Spleen (tissue), 11 donors: Measurements from ENCODE around the gene P3H2. TPM values are rescaled to one million over a fixed set of nuclear protein-coding genes. Genes with fewer than 3 reads are reported as not detected.

Experiments
- DNase-seq: peaks from one replicate; pipeline ENCODE4 v3.0.0-alpha.2; 2020
- H3K27ac ChIP-seq, 8 donors: fragments of 200-600 bp; sonication (generic) in 7 of 8; 1 replicate in 4 of 8; 2 replicates in 4 of 8; pipeline versions ENCODE4 v1.5.0 to v1.8.0; 2016 to 2021; ENCODE audit warnings: inconsistent platforms in 4 of 8, mild to moderate bottlenecking in 4 of 8, moderate library complexity in 1 of 8
- H3K27me3 ChIP-seq, 7 donors: fragments of 200-600 bp; sonication (generic) in 6 of 7; replicated peaks in 1 of 7; 1 replicate in 4 of 7; 2 replicates in 3 of 7; pipeline versions ENCODE4 v1.5.0 to v1.8.0; 2016 to 2021; ENCODE audit warnings: inconsistent platforms in 3 of 7, mild to moderate bottlenecking in 1 of 7
- H3K36me3 ChIP-seq, 6 donors: fragments of 200-600 bp; sonication (generic) in 5 of 6; 1 replicate in 4 of 6; 2 replicates in 2 of 6; pipeline versions ENCODE4 v1.5.0 to v1.8.0; 2016 to 2021; ENCODE audit warnings: inconsistent platforms in 2 of 6
- H3K4me1 ChIP-seq, 6 donors: fragments of 200-600 bp; sonication (generic) in 5 of 6; 1 replicate in 3 of 6; 2 replicates in 3 of 6; pipeline versions ENCODE4 v1.5.0 to v1.8.0; 2016 to 2021; ENCODE audit warnings: inconsistent platforms in 3 of 6
- H3K4me3 ChIP-seq, 8 donors: fragments of 200-600 bp; sonication (generic) in 7 of 8; 1 replicate in 4 of 8; 2 replicates in 4 of 8; pipeline versions ENCODE4 v1.5.0 to v1.8.0; 2016 to 2021; ENCODE audit warnings: inconsistent platforms in 4 of 8, mild to moderate bottlenecking in 4 of 8, moderate library complexity in 2 of 8
- H3K9me3 ChIP-seq, 8 donors: fragments of 200-600 bp; sonication (generic) in 7 of 8; 1 replicate in 4 of 8; 2 replicates in 4 of 8; pipeline versions ENCODE4 v1.5.0 to v1.8.0; 2016 to 2021; ENCODE audit warnings: inconsistent platforms in 4 of 8
- CTCF ChIP-seq, 11 experiments: fragments of 200-600 bp in 7 of 11; fragments of 450-650 bp in 4 of 11; sonication (generic) in 4 of 11; IDR thresholded peaks in 8 of 11; conservative IDR thresholded peaks in 3 of 11; 1 replicate in 7 of 11; 2 replicates in 4 of 11; pipeline versions ENCODE4 v1.4.0 to v1.8.0; 2016 to 2021; ENCODE audit warnings: antibody characterized with exemption in 11 of 11, inconsistent platforms in 4 of 11, mild to moderate bottlenecking in 1 of 11
- POLR2A ChIP-seq, 3 donors: fragments of 450-650 bp; IDR thresholded peaks; one replicate each; pipeline ENCODE4 v1.5.1; 2017; ENCODE audit warnings: antibody characterized with exemption in 3 of 3, mild to moderate bottlenecking in 1 of 3
- POLR2AphosphoS5 ChIP-seq, 3 donors: sonication (generic); formaldehyde crosslinking; IDR thresholded peaks; one replicate each; pipeline ENCODE4 v1.5.1; 2017; ENCODE audit warnings: antibody characterized with exemption in 3 of 3
- WGBS, 5 donors: extraction: QIAGEN DNeasy Blood & Tissue Kit in 3 of 5; methylation state at CpG; one replicate each; pipeline versions ENCODE4 v1.1.5 to v1.1.7; 2013 to 2018; 5-methylcytosine and 5-hydroxymethylcytosine counted together
- intact Hi-C: fragments of 100-400 bp; cut with DNase I; formaldehyde crosslinking; loops from one replicate; pipeline ENCODE4 v1.15.0; 2023; ENCODE audit warnings: low total_unique reads
- polyA plus RNA-seq, 3 donors: library from polyadenylated mRNA; stranded (reverse); fragments of 200-250 nt; gene quantifications; one replicate each; pipeline ENCODE4 v1.2.1, GENCODE V29; 2013
- total RNA-seq, 7 donors: library from RNA; depleted of rRNA in 3 of 7; stranded (reverse); fragments of >200 nt in 3 of 7; fragmentation: NEBNext Ultra II Directional in 4 of 7; extraction: Animal tissue kit (Norgen Biotek cat#: 25700) in 4 of 7; gene quantifications; one replicate each; pipeline versions ENCODE4 v1.1.0 to v1.2.1, GENCODE V29; 2016 to 2021
- donor health status: healthy with polysubstance abuse.
- donor health status: DM: no; HTN: no; CAD: no; lungs with moderate emphysema.
- donor health status: DM: no; HTN: no; CAD: no.
- donor health status: Bipolar disorder and iron deficiency.
- donor health status: healthy.
- donor health status: DM: no; HTN: no; CAD: no.
- donor health status: DM: yes; HTN: yes; CAD: no.

The P3H2 gene
- total and polyA plus RNA-seq, 10 donors, result 7.7 to 155 (median 79.2) TPM

DNA sequence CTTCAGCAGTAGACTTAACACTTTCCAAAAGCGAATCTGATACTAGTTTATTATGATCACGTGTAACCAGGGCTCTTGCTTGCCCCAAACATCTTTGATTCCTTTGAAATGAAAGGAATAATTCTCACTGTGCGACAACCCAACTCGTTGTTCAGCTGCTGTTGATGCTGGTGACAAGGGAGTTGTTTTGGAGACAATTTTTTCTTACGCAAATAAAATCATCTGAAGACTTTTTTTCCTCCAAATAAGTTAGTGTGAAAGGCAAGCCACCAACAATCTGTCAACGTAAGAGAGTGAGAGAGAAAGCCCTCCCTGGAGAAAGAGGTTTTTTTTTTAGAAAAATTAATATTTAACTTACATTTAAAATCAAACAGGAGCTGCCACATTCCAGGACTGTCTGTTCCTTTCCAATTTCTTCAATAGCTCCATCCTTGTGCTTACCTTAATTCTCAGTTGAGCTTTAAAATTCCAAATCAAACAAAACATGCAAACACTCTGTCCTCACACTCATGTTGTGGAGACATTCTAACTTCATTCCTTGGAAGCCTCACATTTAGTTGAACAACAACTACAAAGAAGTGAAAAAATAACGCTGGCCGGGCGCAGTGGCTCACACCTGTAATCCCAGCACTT is 4.9 kb upstream of the P3H2 start:
- DNase-seq, result no peak
- TF ChIP-seq POLR2AphosphoS5 (IDR thresholded peaks at IDR 0.05) (no peak), POLR2A (IDR thresholded peaks at IDR 0.05) (no peak), CTCF (IDR thresholded peaks at IDR 0.05 in 8 of 11, conservative IDR thresholded peaks at IDR 0.05 in 3 of 11) (no peak)
- Histone ChIP-seq H3K4me1 (peaks cover 0 to 18% (median 11%) of the 10 kb centered on the region in 6 donors), H3K36me3 (no peaks in the 10 kb centered on the region), H3K27me3 (peaks cover 0 to 36% (median 8%) of the 10 kb centered on the region in 7 donors), H3K9me3 (no peaks in the 10 kb centered on the region), H3K27ac (no peak overlapping the region), H3K4me3 (no peak overlapping the region)
- WGBS, 5 donors, result 80 to 93% (median 86%) methylated on average over 9 of the region's 9 CpGs
- intact Hi-C loops, result no loop called here

- Histone ChIP-seq H3K36me3 (no peaks in the 10 kb centered on the region), H3K4me1 (peaks cover 0 to 31% (median 15%) of the 10 kb centered on the region in 6 donors), H3K27me3 (peaks cover 0 to 51% (median 16%) of the 10 kb centered on the region in 7 donors), H3K4me3 (no peak overlapping the region), H3K27ac (no peak overlapping the region), H3K9me3 (no peaks in the 10 kb centered on the region)
- no peak for DNase-seq
- WGBS, 5 donors, result 60 to 80% (median 62%) methylated on average over 3 of the region's 3 CpGs
- intact Hi-C loops, result no loop called here
- no peak for TF ChIP-seq CTCF (IDR thresholded peaks at IDR 0.05 in 8 of 11, conservative IDR thresholded peaks at IDR 0.05 in 3 of 11)
- TF ChIP-seq POLR2A (IDR thresholded peaks at IDR 0.05), result no peak
- TF ChIP-seq POLR2AphosphoS5 (IDR thresholded peaks at IDR 0.05), result no peak
Observed at GRCh38 chr3:190124067-190124466, 3.4 kb upstream of the P3H2 start.

- peaks cover 0 to 31% (median 15%) of the 10 kb centered on the region in 6 donors for H3K4me1 ChIP-seq
- peak overlapping the region in 6 of 8 donors; percentile 82 to 91 (median 86) for H3K27ac ChIP-seq
- no peaks in the 10 kb centered on the region for H3K36me3 ChIP-seq
- intact Hi-C loops, result no loop called here
- WGBS, 5 donors, result 62 to 78% (median 70%) methylated on average over 8 of the region's 8 CpGs
- H3K27me3 ChIP-seq, result peaks cover 0 to 66% (median 16%) of the 10 kb centered on the region in 7 donors
- TF ChIP-seq POLR2AphosphoS5 (IDR thresholded peaks at IDR 0.05), result no peak
- TF ChIP-seq POLR2A (IDR thresholded peaks at IDR 0.05), result no peak
- no peaks in the 10 kb centered on the region for H3K9me3 ChIP-seq
- H3K4me3 ChIP-seq, result peak overlapping the region in 2 of 8 donors; percentile 65 to 77
- DNase-seq, result no peak
Observed at GRCh38 chr3:190122198-190122771, 1.6 kb upstream of the P3H2 start.

GRCh38 chr3:190121383-190121782 is 686 bp upstream of the P3H2 start:
- Histone ChIP-seq H3K36me3 (no peaks in the 10 kb centered on the region), H3K27me3 (peaks cover 0 to 73% (median 16%) of the 10 kb centered on the region in 7 donors), H3K9me3 (no peaks in the 10 kb centered on the region), H3K4me3 (peak overlapping the region in 6 of 8 donors; percentile 48 to 77 (median 57)), H3K4me1 (peaks cover 3 to 35% (median 15%) of the 10 kb centered on the region in 6 donors), H3K27ac (peak overlapping the region; percentile 49 to 91 (median 82))
- intact Hi-C loops, result no loop called here
- TF ChIP-seq POLR2AphosphoS5 (IDR thresholded peaks at IDR 0.05), result no peak
- no peak for TF ChIP-seq CTCF (IDR thresholded peaks at IDR 0.05 in 8 of 11, conservative IDR thresholded peaks at IDR 0.05 in 3 of 11)
- no peak for TF ChIP-seq POLR2A (IDR thresholded peaks at IDR 0.05)
- no peak for DNase-seq
- 55 to 75% (median 69%) methylated on average over 12 of the region's 12 CpGs for WGBS, 5 donors
